HepG2 (cell line): ENCODE data around the gene ANKS6. TPM values are rescaled to one million over a fixed set of nuclear protein-coding genes. Genes with fewer than 3 reads are reported as not detected.

Source experiments
- AHR ChIP-seq: IDR thresholded peaks from 2 replicates; pipeline ENCODE4 v1.6.1; 2018; ENCODE audit warnings: missing genetic modification reagents, missing compliant biosample characterization
- CTCF ChIP-seq: sonication (generic); formaldehyde crosslinking; IDR thresholded peaks from 2 replicates; pipeline ENCODE4 v1.5.0; 2020; ENCODE audit warnings: mild to moderate bottlenecking, missing genetic modification reagents, moderate library complexity
- DPF2 ChIP-seq: sonication (generic); formaldehyde crosslinking; IDR thresholded peaks from 2 replicates; pipeline ENCODE4 v1.4.0; 2020; ENCODE audit warnings: mild to moderate bottlenecking, low read depth, missing genetic modification reagents, borderline replicate concordance
- GABPA ChIP-seq, 2 experiments: IDR thresholded peaks; 2 replicates each; pipeline ENCODE4 v1.6.1; 2011 to 2016; ENCODE audit warnings: low read depth in 2 of 2, low read length in 1 of 2, missing biosample characterization in 1 of 2, missing genetic modification characterization in 1 of 2
- HBP1 ChIP-seq: IDR thresholded peaks from 2 replicates; pipeline ENCODE4 v1.6.1; 2016; ENCODE audit warnings: low read depth, control low read depth
- HOXA9 ChIP-seq: sonication (generic); formaldehyde crosslinking; IDR thresholded peaks from 2 replicates; pipeline ENCODE4 v1.8.1; 2022; ENCODE audit warnings: missing genetic modification reagents, mild to moderate bottlenecking, moderate library complexity, borderline replicate concordance
- JUNB ChIP-seq: sonication (generic); formaldehyde crosslinking; IDR thresholded peaks from 2 replicates; pipeline ENCODE4 v1.8.0; 2022; ENCODE audit warnings: missing genetic modification reagents, mild to moderate bottlenecking, borderline replicate concordance
- PATZ1 ChIP-seq: sonication (generic); formaldehyde crosslinking; IDR thresholded peaks from 2 replicates; pipeline ENCODE4 v1.4.0; 2020; ENCODE audit warnings: missing genetic modification reagents
- PHF5A ChIP-seq: IDR thresholded peaks from one replicate; pipeline ENCODE4 v1.6.1; 2018; ENCODE audit warnings: low read depth, missing genetic modification reagents; ENCODE audit not compliant: unreplicated experiment
- RAD21 ChIP-seq: fragments of 450-650 bp; formaldehyde crosslinking; IDR thresholded peaks from 2 replicates; pipeline ENCODE4 v1.5.0; 2020; ENCODE audit warnings: mild to moderate bottlenecking
- SMC3 ChIP-seq: IDR thresholded peaks from 2 replicates; pipeline ENCODE4 v1.6.1; 2011; ENCODE audit warnings: low read length, improper control_type of control experiment
- STAG1 ChIP-seq: sonication (generic); formaldehyde crosslinking; IDR thresholded peaks from 2 replicates; pipeline ENCODE4 v1.4.0; 2020; ENCODE audit warnings: missing genetic modification reagents
- TAF1 ChIP-seq: sonication (generic); formaldehyde crosslinking; IDR thresholded peaks from 2 replicates; pipeline ENCODE4 v1.4.0; 2020; ENCODE audit warnings: missing genetic modification reagents
- TBP ChIP-seq: sonication (generic); formaldehyde crosslinking; IDR thresholded peaks from 2 replicates; pipeline ENCODE4 v1.5.0; 2020; ENCODE audit warnings: missing genetic modification reagents
- ZBTB33 ChIP-seq: sonication (generic); formaldehyde crosslinking; IDR thresholded peaks from 2 replicates; pipeline ENCODE4 v1.4.0; 2020; ENCODE audit warnings: missing genetic modification reagents
- ZBTB43 ChIP-seq: sonication (generic); formaldehyde crosslinking; conservative IDR thresholded peaks from 2 replicates; pipeline ENCODE4 v1.4.0; 2020; ENCODE audit warnings: missing genetic modification reagents
- ZFP82 ChIP-seq: sonication (generic); formaldehyde crosslinking; IDR thresholded peaks from 2 replicates; pipeline ENCODE4 v1.5.1; 2020; ENCODE audit warnings: mild to moderate bottlenecking, missing genetic modification reagents, borderline replicate concordance
- ZFYVE20 ChIP-seq: sonication (generic); formaldehyde crosslinking; IDR thresholded peaks from 2 replicates; pipeline ENCODE4 v1.8.0; 2023; ENCODE audit warnings: low read depth, mild to moderate bottlenecking, moderate library complexity, missing genetic modification reagents, borderline replicate concordance
- ZNF17 ChIP-seq: sonication (generic); formaldehyde crosslinking; IDR thresholded peaks from 2 replicates; pipeline ENCODE4 v1.5.0; 2020; ENCODE audit warnings: mild to moderate bottlenecking, missing genetic modification reagents
- ZNF24 ChIP-seq: fragments of 450-650 bp; IDR thresholded peaks from 2 replicates; pipeline ENCODE4 v1.6.1; 2017; ENCODE audit warnings: antibody characterized with exemption, mild to moderate bottlenecking
- ZNF652 ChIP-seq: IDR thresholded peaks from 2 replicates; pipeline ENCODE4 v1.6.1; 2016; ENCODE audit warnings: low read depth, borderline replicate concordance
- ZNF83 ChIP-seq: sonication (generic); formaldehyde crosslinking; IDR thresholded peaks from 2 replicates; pipeline ENCODE4 v1.4.0; 2020; ENCODE audit warnings: missing genetic modification reagents, mild to moderate bottlenecking, borderline replicate concordance
- polyA plus RNA-seq, 8 experiments: library from polyadenylated mRNA; depleted of rRNA in 3 of 8; stranded (reverse) in 7 of 8; unstranded in 1 of 8; fragments of >200 nt; fragmentation: Illumina TruSeq in 4 of 8; extraction: Trizol in 4 of 8; gene quantifications; 2 replicates each; pipeline versions ENCODE4 v1.2.1 to v1.2.3, GENCODE V29; 2011 to 2016; ENCODE audit warnings: low read depth in 4 of 8, missing spikeins in 1 of 8, mixed read lengths in 1 of 8; ENCODE audit not compliant: insufficient read depth in 1 of 8
- total RNA-seq, 5 experiments: library from RNA; depleted of rRNA; stranded (reverse); fragments of >200 nt; fragmentation: Illumina TruSeq; extraction: Trizol; gene quantifications; 2 replicates each; pipeline ENCODE4 v1.2.3, GENCODE V29; 2016; ENCODE audit warnings: low read depth in 1 of 5

ANKS6 gene
- total and polyA plus RNA-seq, 2 of the 13 experiments (the other 11 are each of a cell fraction or from before 2014, with no cell fraction given), result 8.8 to 10.7 TPM

GRCh38 chr9:98775831-98776441 is 20.4 kb downstream of the ANKS6 start (continued):
- TF ChIP-seq HOXA9 (CRISPR knock-in tag) (no peak), TBP (CRISPR knock-in tag) (no peak), ZNF17 (CRISPR knock-in tag) (no peak), CTCF (CRISPR knock-in tag) (peak; percentile 84), STAG1 (CRISPR knock-in tag) (peak; percentile 71), ZFYVE20 (CRISPR knock-in tag) (no peak), JUNB (CRISPR knock-in tag) (no peak), AHR (CRISPR knock-in tag) (no peak), TAF1 (CRISPR knock-in tag) (no peak), HBP1 (CRISPR knock-in tag) (no peak), ZNF24 (no peak), PATZ1 (CRISPR knock-in tag) (0 out of 2 replicates have a peak, but pooled peaks have one; percentile 28), RAD21 (CRISPR knock-in tag) (peak; percentile 52), GABPA (IDR thresholded peaks at IDR 0.05; ENCODE audit: low read depth, low read length) (no peak), GABPA (CRISPR knock-in tag; IDR thresholded peaks at IDR 0.05; ENCODE audit: low read depth) (no peak), DPF2 (CRISPR knock-in tag) (no peak), SMC3 (peak; percentile 62), PHF5A (CRISPR knock-in tag) (no peak), ZNF652 (CRISPR knock-in tag) (0 out of 2 replicates have a peak, but pooled peaks have one; percentile 43), ZNF83 (CRISPR knock-in tag) (no peak), ZFP82 (no peak), ZBTB43 (CRISPR knock-in tag) (no peak), ZBTB33 (CRISPR knock-in tag) (peak; percentile 90)
